HL-60 (cell line): Measurements from ENCODE around the gene WDR31.
A peak's percentile ranks its signal among the peaks of the same experiment; 100 is the strongest.

ENCODE experiments used
- CTCF ChIP-seq: IDR thresholded peaks from one replicate; pipeline ENCODE4 v1.5.1; 2011; ENCODE audit warnings: low read length, control low read depth, inconsistent platforms; ENCODE audit not compliant: insufficient read depth
- GABPA ChIP-seq: IDR thresholded peaks from 2 replicates; pipeline ENCODE4 v1.6.1; 2012; ENCODE audit warnings: low read depth
- POLR2AphosphoS5 ChIP-seq: IDR thresholded peaks from 2 replicates; pipeline ENCODE4 v1.6.1; 2012; ENCODE audit warnings: low read depth
- REST ChIP-seq: IDR thresholded peaks from 2 replicates; pipeline ENCODE4 v1.6.1; 2012; ENCODE audit warnings: low read depth; ENCODE audit not compliant: insufficient replicate concordance
- SPI1 ChIP-seq: IDR thresholded peaks from 2 replicates; pipeline ENCODE4 v1.6.1; 2012; ENCODE audit warnings: low read depth, mild to moderate bottlenecking, borderline replicate concordance

GRCh38 chr9:113293285-113293878, 46.7 kb downstream of the WDR31 start:
- TF ChIP-seq CTCF: no peak
- 0 out of 2 replicates have a peak, but pooled peaks have one; percentile 41 for TF ChIP-seq POLR2AphosphoS5
- TF ChIP-seq REST: no peak
- no peak for TF ChIP-seq SPI1
- TF ChIP-seq GABPA: no peak
